ENCODE measurements around the gene POLR3F.
"Not testable (repeated sequence)": the region's sequence is repeated elsewhere in the genome, so short reads cannot be mapped to it uniquely, and the experiment has no call there.

GRCh38 chr20:18522066-18522465 lies 54.9 kb downstream of the POLR3F start:
- not testable (repeated sequence) for TF ChIP-seq ELF1 (IDR thresholded peaks at IDR 0.05); REST (IDR thresholded peaks at IDR 0.05; ENCODE audit: low read depth, low read length); CTCF (IDR thresholded peaks at IDR 0.05); FOXJ3 (CRISPR knock-in tag; IDR thresholded peaks at IDR 0.05); POLR2AphosphoS5 (IDR thresholded peaks at IDR 0.05; ENCODE audit: low read depth, low read length); ZBTB33 (IDR thresholded peaks at IDR 0.05; ENCODE audit: borderline replicate concordance, low read depth); EZH2phosphoT487 (IDR thresholded peaks at IDR 0.05; ENCODE audit: borderline replicate concordance, low read depth); USF1 (IDR thresholded peaks at IDR 0.05; ENCODE audit: borderline replicate concordance, low read depth); FOXM1 (IDR thresholded peaks at IDR 0.05; ENCODE audit: low read depth)
